Progenitor cell of endocrine pancreas (in vitro differentiated cells): ENCODE results near the gene DCDC2B. TPM values are rescaled to one million over a fixed set of nuclear protein-coding genes. Genes with fewer than 3 reads are reported as not detected.

Experiments
- DNase-seq: peaks from one replicate; pipeline ENCODE4 v3.0.0; 2021; ENCODE audit warnings: low spot score; ENCODE audit not compliant: unreplicated experiment
- H3K27ac Mint-ChIP-seq: 2 replicates; pipeline ENCODE4 v1.8.0; 2021; ENCODE audit warnings: mild to moderate bottlenecking, moderate library complexity, mixed read lengths
- H3K27me3 Mint-ChIP-seq: 2 replicates; pipeline ENCODE4 v1.8.0; 2021; ENCODE audit warnings: mixed read lengths
- H3K36me3 Mint-ChIP-seq: 2 replicates; pipeline ENCODE4 v1.8.0; 2022; ENCODE audit warnings: mixed read lengths; ENCODE audit not compliant: insufficient read depth
- H3K4me1 Mint-ChIP-seq: 2 replicates; pipeline ENCODE4 v1.8.0; 2021; ENCODE audit warnings: low read depth, mixed read lengths
- H3K4me3 Mint-ChIP-seq: 2 replicates; pipeline ENCODE4 v1.8.0; 2021; ENCODE audit warnings: low read depth, mild to moderate bottlenecking, moderate library complexity, mixed read lengths
- H3K9me3 Mint-ChIP-seq: 2 replicates; pipeline ENCODE4 v1.8.0; 2021; ENCODE audit warnings: low read depth, mixed read lengths
- CTCF ChIP-seq: fragments of 200-600 bp; sonication (generic); IDR thresholded peaks from one replicate; pipeline ENCODE4 v1.5.0; 2021; ENCODE audit warnings: antibody characterized with exemption, mild to moderate bottlenecking; ENCODE audit not compliant: unreplicated experiment
- total RNA-seq: library from RNA; stranded (reverse); gene quantifications from 2 replicates; pipeline ENCODE4 v1.2.1, GENCODE V29; 2021

DCDC2B gene
- total RNA-seq, 1 donor from 2014 or later, result not detected

GRCh38 chr1:32200226-32201010 is 8.5 kb upstream of the DCDC2B start, which contains the start of gene CCDC28B:
TSS of gene CCDC28B (plus strand) at chr1:32200595. CDS start at chr1:32201936, 1,341 bp downstream.
- TF ChIP-seq CTCF, result no peak
- Mint-ChIP-seq H3K27me3 (no peaks in the 10 kb centered on the region), H3K36me3 (peaks cover 3% of the 10 kb centered on the region), H3K9me3 (no peaks in the 10 kb centered on the region), H3K27ac (peak within 1 kb of the TSS; percentile 71), H3K4me3 (peak within 1 kb of the TSS; percentile 84), H3K4me1 (peaks cover 14% of the 10 kb centered on the region)
- DNase-seq, result no peak

- H3K36me3 Mint-ChIP-seq, result peaks cover 3% of the 10 kb centered on the region
- H3K4me3 Mint-ChIP-seq, result peak overlapping the region; percentile 84
- H3K4me1 Mint-ChIP-seq, result peaks cover 18% of the 10 kb centered on the region
- peak; percentile 15 for TF ChIP-seq CTCF
- no peaks in the 10 kb centered on the region for H3K9me3 Mint-ChIP-seq
- H3K27me3 Mint-ChIP-seq, result no peaks in the 10 kb centered on the region
- peak overlapping the region; percentile 71 for H3K27ac Mint-ChIP-seq
- DNase-seq, result peak; percentile 38
These were observed 7.7 kb upstream of the DCDC2B start for GRCh38 chr1:32201011-32201855.

GRCh38 chr1:32204943-32205361 is 3.9 kb upstream of the DCDC2B start:
- TF ChIP-seq CTCF, result no peak
- Mint-ChIP-seq H3K27ac (peak overlapping the region; percentile 94), H3K36me3 (peaks cover 1% of the 10 kb centered on the region), H3K4me1 (peaks cover 19% of the 10 kb centered on the region), H3K9me3 (no peaks in the 10 kb centered on the region), H3K27me3 (no peaks in the 10 kb centered on the region), H3K4me3 (peak overlapping the region; percentile 88)
- no peak for DNase-seq

GRCh38 chr1:32205401-32206370 is 3.2 kb upstream of the DCDC2B start, which contains the start of gene IQCC:
TSS of gene IQCC (plus strand) at chr1:32205671. CDS start at chr1:32205682, 11 bp downstream.
- H3K27me3 Mint-ChIP-seq, result no peaks in the 10 kb centered on the region
- H3K9me3 Mint-ChIP-seq, result no peaks in the 10 kb centered on the region
- TF ChIP-seq CTCF, result peak; percentile 48
- peak within 1 kb of the TSS; percentile 94 for H3K27ac Mint-ChIP-seq
- peaks cover 13% of the 10 kb centered on the region for H3K4me1 Mint-ChIP-seq
- peak within 1 kb of the TSS; percentile 88 for H3K4me3 Mint-ChIP-seq
- peaks cover 1% of the 10 kb centered on the region for H3K36me3 Mint-ChIP-seq
- DNase-seq, result peak; percentile 87
